ENCODE data around the gene CNDP1.

GRCh38 chr18:74587441-74587840 is 53.1 kb downstream of the CNDP1 start:
- TF ChIP-seq CTCF (IDR thresholded peaks at IDR 0.05; ENCODE audit: insufficient read depth, low read depth, low read length) (no peak), EZH2 (IDR thresholded peaks at IDR 0.05; ENCODE audit: insufficient read depth, low read length) (no peak)
